GM04504 (cell line): Measurements from ENCODE around the gene GPR132.

Source experiments
- DNase-seq: peaks from one replicate; pipeline ENCODE4 v3.0.0-alpha.2; 2012; ENCODE audit warnings: low read depth

The GPR132 gene

DNA sequence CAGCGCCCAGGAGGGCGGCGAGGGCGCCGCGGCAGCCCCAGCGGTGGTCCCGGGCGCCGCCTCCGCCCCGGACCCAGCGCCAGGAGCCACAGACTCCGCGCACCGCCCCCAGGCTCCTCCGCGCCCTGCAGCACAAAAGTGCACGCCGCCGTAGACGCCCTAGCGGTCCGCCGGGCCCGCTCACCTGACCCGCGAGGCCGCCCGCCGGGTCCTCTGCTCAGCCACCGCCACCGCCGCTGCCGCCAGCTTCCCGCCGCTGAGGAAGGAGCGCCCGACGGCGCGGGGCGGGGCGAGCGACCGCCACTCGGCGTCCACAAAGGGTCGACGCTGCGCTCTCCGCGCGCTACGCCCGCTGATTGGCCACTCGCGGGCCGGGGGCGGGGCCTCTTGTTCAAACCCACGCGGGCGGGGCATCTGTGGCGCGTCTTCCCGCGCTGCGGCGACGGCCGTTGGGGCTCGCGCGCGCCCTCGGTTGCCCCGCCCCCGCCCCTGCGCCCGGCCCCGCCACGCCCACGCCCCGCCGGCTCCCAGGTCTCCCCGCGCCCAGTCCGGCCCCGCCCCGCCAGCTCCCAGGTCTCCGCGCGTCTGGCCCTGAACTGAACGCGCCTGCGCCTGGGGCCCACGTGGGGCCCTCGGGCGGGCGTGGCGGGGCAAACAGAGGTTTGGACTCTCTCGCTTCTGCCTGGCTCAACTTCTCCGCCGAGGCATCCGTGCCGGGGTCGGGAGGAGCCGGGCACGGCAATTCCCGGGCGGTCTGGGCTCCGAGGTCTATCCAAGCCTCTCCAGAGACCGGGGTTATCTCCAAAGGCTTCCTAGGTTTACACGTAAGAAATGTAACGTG, 44.2 kb downstream of the GPR132 start, which contains the start of gene CDCA4:
CDCA4 (minus strand) TSS at position 269 of the 841 bp plus-strand sequence. CDS start 9,154 bp downstream, outside the sequence.
- DNase-seq, result peak; percentile 93

DNA sequence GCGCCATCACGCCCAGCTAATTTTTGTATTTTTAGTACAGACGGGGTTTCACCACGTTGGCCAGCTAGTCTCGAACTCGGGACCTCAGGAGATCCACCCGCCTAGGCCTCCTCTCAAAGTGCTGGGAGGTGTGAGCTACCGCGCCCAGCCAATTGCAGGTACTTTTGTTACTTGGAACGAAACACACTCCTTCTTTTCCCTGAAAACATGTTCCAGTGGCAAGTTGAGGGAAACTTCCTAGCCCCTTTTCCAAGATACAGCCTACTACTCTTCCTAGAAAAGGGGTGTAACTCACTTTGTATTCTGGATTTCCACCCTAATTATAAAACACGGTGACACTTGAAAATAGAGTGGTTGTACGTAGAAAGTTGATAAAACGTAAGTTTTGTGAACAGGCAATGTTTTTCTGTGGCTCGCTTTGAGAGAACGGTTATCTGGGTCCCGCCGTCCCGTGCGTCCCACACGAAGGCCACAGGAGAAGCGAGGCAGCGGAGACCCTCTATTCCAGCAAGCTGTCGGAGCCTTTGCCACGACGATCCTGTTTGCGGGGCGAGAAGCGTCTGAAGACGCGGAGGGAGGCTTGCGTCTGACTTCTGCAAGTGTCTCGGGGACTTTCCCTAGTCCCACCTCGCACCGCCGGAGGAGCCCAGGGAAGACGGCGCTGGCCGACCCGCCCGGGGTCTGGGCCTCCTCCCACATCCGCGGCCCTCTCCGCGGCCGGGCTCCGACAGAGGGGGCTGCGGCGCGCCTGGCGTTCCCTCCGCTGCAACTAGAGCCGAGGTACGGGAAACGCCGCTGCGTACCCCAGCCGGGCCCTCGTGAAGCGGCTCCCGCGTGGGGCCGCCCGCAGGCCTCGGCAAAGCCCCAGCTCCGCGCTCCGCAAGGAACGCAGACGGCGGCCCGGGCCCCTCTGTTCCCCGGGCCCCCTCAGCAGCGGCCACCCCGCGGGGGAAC, 45.1 kb downstream of the GPR132 start:
- no peak for DNase-seq

DNA sequence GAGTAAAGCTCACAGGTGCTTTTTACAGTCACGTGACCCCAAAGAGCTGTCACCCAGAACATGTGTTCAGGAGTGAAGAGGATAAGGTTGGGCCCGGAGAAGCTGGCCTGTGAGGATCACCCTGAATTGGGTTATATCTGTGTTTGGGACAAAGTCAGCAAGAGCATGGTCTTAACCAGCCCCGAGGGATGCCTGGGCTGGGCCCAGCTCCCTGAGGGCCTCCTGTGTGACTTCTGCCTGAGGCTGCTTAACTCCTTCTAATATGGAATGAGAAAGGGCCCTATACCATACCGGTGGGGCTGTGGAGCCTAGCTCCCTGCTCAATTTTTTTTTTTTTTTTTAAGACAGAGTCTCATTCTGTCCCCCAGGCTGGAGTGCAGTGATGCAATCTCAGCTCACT, 46.8 kb downstream of the GPR132 start:
- no peak for DNase-seq

DNA sequence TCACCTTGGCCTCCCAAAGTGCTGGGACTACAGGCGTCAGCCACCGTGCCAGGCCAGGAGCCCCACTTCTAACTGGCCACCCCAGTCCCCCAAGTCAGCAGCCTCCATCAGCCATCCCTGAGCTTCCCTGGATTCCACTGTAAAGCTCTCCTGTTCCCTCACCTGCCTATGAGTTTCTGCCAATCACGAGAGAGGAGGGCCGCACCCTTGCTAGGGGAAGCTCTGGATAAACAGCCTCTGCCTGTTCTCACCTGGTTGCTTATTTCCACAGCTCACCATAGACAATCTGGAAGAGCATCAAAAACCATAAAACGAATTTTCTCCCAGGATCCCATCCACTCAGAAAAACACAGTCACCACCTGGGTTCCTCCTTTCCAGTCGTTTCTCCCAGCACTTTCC, 49.3 kb downstream of the GPR132 start:
- no peak for DNase-seq

- no peak for DNase-seq
These were observed 50.0 kb downstream of the GPR132 start for GRCh38 chr14:105015242-105015641.

DNA sequence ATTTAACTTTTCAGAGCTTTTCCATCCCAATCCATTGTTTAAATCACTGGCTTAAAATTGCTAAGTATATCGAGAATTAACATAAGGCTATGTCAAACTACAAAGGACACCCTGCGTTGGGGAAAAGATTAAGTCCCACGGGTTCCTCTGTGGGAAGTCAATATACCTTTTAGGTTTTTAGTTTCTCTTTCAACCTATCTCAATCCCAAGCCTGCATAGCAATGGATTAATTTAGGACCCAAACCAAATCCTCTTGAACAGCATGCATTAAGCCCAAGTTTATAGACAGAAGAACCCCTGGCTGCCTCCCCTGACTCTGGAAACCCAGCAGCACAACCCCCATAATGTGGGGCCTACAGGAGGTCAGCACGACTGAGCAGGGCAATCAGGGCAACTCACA, 50.6 kb downstream of the GPR132 start:
- DNase-seq, result no peak

- no peak for DNase-seq
These were observed 51.2 kb downstream of the GPR132 start for GRCh38 chr14:105014032-105014431.

- DNase-seq, result no peak
These were observed 52.0 kb downstream of the GPR132 start for GRCh38 chr14:105013150-105013785.

DNA sequence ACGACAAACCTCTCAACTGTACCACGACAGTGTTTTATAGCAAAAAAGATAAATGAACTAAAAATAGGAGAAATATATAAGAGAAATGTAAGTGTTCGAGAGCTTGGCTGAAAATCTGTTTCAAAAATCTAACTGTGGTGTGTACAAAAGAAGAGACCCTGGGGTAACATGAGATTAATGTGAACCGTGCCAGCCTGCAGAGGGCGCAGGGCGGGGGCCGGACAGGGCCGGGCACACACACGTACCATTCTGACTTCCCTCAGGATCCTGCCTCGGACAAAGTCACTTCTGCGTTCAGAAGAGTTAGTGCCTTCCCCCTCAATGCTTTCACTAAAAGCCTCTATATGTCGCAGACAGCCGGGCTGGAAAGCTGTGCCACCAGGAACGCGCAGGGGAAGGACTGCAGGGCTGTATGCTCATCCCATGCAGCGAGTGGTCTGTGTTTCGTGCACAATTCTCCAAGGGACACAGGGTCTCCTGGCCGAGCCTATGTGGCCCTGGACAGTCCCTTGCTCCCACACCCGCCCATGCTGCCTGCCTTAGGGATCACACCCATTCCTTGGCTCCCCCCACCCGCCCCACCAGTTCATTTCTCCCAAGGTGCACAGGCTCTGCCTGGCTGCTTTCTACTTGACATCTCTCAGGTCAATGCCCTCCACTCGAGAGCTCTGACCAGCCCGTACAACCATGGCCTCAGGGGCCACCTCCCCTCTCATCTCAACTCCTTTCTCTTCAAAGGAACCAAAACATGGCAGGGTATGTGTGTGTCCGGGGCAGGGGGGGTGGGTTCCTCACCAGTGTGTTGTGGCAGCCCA, 52.9 kb downstream of the GPR132 start:
- no peak for DNase-seq

DNA sequence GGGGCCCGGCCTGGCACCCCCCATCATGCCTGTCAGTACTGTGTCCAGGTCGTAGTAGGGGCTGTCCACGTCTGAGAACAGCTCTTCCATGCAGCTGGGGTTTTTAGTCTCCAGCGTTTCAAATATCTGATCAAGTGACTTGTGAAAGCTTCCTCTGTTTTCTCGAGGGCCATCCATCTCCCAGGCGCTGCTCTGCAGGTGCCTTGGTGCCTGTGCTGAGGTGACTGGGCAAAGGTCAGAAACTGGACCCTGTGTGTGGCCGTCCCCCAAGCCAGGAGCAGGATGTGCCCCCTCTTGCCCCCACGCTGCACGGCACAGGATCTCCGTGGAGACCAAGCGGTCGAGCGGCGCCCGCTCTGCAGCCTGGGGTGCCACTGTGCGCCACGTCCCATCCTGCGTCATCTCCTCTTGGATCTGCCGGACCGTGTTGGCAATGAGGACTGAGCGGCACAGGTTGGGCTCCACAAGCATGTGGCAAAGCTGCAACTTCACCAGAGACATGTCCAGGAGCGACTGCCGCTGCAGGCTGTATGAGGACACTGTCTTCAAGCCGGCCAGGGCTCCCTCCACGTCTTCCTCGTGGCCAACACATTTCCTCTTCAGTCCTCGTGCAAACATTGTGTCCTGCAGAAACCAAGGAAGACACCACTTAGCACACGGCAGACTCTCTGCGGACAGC, 53.8 kb downstream of the GPR132 start:
- DNase-seq, result no peak

DNA sequence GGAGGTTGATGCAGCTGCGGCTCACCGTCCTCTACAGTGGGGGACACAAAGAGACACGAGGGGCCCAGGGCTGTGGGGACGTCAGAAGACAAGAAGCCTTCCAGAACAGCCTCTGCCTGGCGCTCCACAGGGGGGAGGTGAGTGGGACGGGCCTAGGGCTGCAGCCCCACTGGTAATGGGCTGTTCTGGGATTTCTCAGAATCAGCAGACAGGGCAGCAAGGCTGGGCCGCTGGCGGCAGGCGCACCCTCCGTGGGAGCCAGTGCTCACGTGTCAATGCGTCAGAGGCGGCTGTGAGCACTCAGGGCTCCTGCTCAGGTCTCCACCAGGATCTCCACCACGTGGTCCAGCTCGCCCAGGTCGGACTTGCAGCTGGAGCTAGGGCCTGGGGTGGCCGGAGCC, 54.3 kb downstream of the GPR132 start:
- DNase-seq, result no peak

DNA sequence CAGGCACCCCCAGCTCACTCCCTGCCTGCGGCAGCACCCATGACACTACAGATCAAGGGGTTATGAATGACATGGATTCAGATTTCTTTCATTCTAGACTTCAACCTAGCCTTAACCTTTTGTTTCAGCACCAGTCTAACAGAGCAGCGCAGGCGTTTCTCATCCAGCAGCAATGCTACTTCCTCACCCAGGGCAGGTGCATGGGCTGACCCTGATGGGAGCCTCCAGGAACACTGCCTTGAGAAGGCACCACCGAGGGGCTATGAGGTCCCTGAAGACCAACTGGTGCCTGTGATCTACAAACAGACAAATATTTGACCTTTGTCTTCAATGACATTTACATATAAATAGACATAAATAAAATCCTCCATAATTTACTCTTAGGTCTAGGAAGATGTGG, 55.1 kb downstream of the GPR132 start:
- no peak for DNase-seq

DNA sequence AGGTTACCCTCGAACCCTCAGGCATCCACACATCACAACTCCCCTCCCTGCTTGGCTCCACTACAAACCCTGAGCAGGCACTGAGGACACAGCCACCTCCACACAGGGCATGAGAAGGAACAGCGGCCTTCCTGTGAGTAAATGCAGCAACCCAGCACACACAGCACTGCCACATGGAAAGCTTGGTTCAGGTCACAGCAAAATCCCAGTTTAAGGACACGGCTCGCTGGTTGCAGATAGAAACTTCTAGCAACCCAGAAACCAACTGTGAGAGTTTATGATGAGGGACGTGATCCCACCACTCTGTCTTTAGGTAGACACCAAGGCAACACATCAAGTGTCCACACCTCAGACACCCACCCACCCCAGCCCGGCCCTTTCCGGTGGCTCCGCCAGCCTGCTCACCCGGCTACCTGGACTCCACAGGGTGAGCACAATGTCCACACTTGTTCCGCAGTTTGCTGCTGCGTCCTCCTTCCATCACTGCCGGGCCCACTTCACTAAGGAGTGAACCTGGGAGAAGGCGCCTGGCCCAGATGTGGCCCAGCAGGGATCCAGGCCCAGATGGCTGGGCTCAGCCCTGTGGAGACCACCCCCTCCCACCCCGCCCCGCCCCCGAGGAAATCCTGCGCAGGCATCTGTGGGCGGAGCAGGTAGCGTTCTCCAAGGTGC, 57.5 kb downstream of the GPR132 start:
- no peak for DNase-seq

DNA sequence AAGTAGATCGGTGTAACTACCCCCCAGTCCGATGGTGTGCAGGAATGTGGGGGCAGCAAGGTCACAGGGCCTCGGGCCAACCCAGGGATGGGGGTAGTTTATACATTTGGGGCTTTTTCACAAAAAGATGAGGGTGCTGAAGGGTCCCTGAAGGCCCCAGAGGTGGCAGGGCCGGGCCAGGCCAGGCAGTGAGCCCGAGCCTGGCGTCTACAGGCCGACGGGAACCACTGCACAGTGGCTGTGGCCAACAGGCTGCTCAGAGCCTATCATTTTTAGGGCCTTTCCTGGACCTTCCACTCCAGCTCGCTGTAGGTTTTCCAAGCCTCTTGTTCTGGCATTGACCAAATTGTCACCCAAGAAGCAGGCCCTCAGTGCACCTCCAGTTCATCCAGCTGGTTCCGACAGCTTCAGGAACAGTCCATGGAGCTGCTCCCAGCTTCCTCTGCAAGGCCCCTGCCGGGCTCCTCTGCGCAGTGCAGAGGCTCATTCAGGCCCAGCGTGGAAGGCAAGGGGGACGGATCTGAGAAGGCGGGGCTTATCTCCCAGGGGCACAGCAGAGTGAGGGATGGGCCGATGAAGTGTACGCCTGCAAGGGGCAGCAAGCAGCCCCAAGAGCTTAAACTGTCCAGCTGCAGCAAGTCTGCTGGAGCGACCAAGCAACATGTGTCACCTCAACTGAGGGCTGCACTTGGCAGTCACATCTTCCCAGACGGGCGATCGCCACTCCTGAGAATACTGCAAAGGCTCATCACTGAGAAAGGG, 58.2 kb downstream of the GPR132 start:
- no peak for DNase-seq

- no peak for DNase-seq
These were observed 59.0 kb downstream of the GPR132 start for GRCh38 chr14:105005929-105006830.

GRCh38 chr14:105005329-105005928, 59.8 kb downstream of the GPR132 start:
- DNase-seq, result no peak
